ENCODE results near the gene TCF4. TPM values are rescaled to one million over a fixed set of nuclear protein-coding genes. Genes with fewer than 3 reads are reported as not detected.

TCF4 gene
- total and polyA plus RNA-seq, 2 experiments from 2014 or later, result 77.7 to 89.2 TPM

DNA sequence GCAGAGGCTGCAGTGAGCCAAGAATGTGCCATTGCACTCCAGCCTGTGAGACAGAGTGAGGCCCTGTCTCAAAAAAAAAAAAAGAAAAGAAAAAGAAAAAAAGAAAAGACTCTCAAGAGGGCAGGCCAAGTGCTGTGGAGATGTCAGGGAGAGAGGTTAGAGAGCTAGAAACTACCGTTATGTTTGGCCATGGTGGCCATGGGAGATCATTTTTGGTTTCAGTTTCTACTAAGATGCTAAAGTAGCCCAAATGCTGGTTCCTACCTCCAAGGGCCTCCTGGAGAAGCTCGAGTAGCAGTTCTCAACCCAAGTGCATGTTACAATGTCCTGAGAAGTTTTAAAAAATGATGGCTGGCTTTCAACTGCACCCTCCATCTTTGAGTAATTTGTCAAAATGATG, 47.4 kb upstream of the TCF4 start (continued):
- TF ChIP-seq, protein P1, sequence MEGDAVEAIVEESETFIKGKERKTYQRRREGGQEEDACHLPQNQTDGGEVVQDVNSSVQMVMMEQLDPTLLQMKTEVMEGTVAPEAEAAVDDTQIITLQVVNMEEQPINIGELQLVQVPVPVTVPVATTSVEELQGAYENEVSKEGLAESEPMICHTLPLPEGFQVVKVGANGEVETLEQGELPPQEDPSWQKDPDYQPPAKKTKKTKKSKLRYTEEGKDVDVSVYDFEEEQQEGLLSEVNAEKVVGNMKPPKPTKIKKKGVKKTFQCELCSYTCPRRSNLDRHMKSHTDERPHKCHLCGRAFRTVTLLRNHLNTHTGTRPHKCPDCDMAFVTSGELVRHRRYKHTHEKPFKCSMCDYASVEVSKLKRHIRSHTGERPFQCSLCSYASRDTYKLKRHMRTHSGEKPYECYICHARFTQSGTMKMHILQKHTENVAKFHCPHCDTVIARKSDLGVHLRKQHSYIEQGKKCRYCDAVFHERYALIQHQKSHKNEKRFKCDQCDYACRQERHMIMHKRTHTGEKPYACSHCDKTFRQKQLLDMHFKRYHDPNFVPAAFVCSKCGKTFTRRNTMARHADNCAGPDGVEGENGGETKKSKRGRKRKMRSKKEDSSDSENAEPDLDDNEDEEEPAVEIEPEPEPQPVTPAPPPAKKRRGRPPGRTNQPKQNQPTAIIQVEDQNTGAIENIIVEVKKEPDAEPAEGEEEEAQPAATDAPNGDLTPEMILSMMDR (conservative IDR thresholded peaks at IDR 0.05; ENCODE audit: low read depth in 2 of 2), result no peak
- no peak for TF ChIP-seq EZH2phosphoT487 (IDR thresholded peaks at IDR 0.05; ENCODE audit: unreplicated experiment)
- no peak for TF ChIP-seq ZNF331 (CRISPR knock-in tag; IDR thresholded peaks at IDR 0.05; ENCODE audit: low read depth)

DNA sequence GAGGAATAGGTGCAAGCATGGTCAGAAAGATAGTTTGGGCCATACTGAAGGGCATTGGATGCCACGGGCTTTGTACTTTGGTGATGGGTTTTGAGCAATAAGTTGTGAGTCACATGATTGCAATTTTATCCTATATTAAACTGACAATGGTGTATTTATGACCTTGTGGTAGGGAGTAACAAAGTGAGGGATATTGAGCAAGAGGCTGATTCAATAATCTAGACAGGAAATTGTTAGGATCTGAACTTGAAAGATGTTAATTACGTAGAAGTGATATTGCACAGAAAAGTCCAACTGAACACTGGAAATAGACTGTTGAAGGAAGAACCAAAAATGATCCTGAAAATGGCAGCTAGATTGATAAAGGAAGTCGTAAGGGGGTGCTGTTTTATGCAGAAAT, 46.6 kb upstream of the TCF4 start:
- no peak overlapping the region for H3K4me3 Mint-ChIP-seq
- no peak overlapping the region for H3K4me2 ChIP-seq
- no peaks in the 10 kb centered on the region for H3K36me3 ChIP-seq (ENCODE audit: insufficient read depth)
- H2AFZ ChIP-seq, result no peak overlapping the region
- no peaks in the 10 kb centered on the region for H4K20me1 ChIP-seq (replicated peaks; ENCODE audit: insufficient read depth)
- H3K4me1 Mint-ChIP-seq, result peaks cover 8% of the 10 kb centered on the region
- H3K79me2 ChIP-seq (replicated peaks; ENCODE audit: insufficient read depth), result no peaks in the 10 kb centered on the region
- no peak overlapping the region for H3K27ac ChIP-seq (ENCODE audit: low read depth)
- H3F3A ChIP-seq (replicated peaks; ENCODE audit: low read depth), result no peaks in the 10 kb centered on the region
- H3K9me3 Mint-ChIP-seq, result no peaks in the 10 kb centered on the region
- H3K4me3 ChIP-seq, result no peak overlapping the region
- ATAC-seq (no peak), DNase-seq (ENCODE audit: low spot score) (no peak)
- H3K27me3 ChIP-seq (ENCODE audit: insufficient read depth), result no peaks in the 10 kb centered on the region
- no peak overlapping the region for H3K27ac Mint-ChIP-seq
- no peaks in the 10 kb centered on the region for H3K27me3 Mint-ChIP-seq (ENCODE audit: insufficient read depth, low read depth, poor library complexity)
- peaks cover 4% of the 10 kb centered on the region; the same call in 1 of the 2 replicates for H3K4me1 ChIP-seq (ENCODE audit: insufficient read depth)
- no peaks in the 10 kb centered on the region for H3K36me3 Mint-ChIP-seq (ENCODE audit: low read depth)
- H3K9me2 ChIP-seq (ENCODE audit: insufficient read depth), result no peaks in the 10 kb centered on the region
- TF ChIP-seq, protein P2, sequence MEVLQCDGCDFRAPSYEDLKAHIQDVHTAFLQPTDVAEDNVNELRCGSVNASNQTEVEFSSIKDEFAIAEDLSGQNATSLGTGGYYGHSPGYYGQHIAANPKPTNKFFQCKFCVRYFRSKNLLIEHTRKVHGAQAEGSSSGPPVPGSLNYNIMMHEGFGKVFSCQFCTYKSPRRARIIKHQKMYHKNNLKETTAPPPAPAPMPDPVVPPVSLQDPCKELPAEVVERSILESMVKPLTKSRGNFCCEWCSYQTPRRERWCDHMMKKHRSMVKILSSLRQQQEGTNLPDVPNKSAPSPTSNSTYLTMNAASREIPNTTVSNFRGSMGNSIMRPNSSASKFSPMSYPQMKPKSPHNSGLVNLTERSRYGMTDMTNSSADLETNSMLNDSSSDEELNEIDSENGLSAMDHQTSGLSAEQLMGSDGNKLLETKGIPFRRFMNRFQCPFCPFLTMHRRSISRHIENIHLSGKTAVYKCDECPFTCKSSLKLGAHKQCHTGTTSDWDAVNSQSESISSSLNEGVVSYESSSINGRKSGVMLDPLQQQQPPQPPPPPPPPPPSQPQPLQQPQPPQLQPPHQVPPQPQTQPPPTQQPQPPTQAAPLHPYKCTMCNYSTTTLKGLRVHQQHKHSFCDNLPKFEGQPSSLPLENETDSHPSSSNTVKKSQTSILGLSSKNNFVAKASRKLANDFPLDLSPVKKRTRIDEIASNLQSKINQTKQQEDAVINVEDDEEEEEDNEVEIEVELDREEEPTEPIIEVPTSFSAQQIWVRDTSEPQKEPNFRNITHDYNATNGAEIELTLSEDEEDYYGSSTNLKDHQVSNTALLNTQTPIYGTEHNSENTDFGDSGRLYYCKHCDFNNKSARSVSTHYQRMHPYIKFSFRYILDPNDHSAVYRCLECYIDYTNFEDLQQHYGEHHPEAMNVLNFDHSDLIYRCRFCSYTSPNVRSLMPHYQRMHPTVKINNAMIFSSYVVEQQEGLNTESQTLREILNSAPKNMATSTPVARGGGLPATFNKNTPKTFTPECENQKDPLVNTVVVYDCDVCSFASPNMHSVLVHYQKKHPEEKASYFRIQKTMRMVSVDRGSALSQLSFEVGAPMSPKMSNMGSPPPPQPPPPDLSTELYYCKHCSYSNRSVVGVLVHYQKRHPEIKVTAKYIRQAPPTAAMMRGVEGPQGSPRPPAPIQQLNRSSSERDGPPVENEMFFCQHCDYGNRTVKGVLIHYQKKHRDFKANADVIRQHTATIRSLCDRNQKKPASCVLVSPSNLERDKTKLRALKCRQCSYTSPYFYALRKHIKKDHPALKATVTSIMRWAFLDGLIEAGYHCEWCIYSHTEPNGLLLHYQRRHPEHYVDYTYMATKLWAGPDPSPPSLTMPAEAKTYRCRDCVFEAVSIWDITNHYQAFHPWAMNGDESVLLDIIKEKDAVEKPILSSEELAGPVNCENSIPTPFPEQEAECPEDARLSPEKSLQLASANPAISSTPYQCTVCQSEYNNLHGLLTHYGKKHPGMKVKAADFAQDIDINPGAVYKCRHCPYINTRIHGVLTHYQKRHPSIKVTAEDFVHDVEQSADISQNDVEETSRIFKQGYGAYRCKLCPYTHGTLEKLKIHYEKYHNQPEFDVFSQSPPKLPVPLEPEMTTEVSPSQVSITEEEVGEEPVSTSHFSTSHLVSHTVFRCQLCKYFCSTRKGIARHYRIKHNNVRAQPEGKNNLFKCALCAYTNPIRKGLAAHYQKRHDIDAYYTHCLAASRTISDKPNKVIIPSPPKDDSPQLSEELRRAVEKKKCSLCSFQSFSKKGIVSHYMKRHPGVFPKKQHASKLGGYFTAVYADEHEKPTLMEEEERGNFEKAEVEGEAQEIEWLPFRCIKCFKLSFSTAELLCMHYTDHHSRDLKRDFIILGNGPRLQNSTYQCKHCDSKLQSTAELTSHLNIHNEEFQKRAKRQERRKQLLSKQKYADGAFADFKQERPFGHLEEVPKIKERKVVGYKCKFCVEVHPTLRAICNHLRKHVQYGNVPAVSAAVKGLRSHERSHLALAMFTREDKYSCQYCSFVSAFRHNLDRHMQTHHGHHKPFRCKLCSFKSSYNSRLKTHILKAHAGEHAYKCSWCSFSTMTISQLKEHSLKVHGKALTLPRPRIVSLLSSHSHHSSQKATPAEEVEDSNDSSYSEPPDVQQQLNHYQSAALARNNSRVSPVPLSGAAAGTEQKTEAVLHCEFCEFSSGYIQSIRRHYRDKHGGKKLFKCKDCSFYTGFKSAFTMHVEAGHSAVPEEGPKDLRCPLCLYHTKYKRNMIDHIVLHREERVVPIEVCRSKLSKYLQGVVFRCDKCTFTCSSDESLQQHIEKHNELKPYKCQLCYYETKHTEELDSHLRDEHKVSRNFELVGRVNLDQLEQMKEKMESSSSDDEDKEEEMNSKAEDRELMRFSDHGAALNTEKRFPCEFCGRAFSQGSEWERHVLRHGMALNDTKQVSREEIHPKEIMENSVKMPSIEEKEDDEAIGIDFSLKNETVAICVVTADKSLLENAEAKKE (CRISPR knock-in tag; IDR thresholded peaks at IDR 0.05), result no peak
- TF ChIP-seq, protein P3, sequence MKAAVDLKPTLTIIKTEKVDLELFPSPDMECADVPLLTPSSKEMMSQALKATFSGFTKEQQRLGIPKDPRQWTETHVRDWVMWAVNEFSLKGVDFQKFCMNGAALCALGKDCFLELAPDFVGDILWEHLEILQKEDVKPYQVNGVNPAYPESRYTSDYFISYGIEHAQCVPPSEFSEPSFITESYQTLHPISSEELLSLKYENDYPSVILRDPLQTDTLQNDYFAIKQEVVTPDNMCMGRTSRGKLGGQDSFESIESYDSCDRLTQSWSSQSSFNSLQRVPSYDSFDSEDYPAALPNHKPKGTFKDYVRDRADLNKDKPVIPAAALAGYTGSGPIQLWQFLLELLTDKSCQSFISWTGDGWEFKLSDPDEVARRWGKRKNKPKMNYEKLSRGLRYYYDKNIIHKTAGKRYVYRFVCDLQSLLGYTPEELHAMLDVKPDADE (IDR thresholded peaks at IDR 0.05), result no peak
- TF ChIP-seq JUNB (IDR thresholded peaks at IDR 0.05; ENCODE audit: unreplicated experiment) (no peak), ZNF331 (CRISPR knock-in tag; IDR thresholded peaks at IDR 0.05; ENCODE audit: low read depth) (no peak), STAT1 (IDR thresholded peaks at IDR 0.05; ENCODE audit: unreplicated experiment) (no peak), EZH2 (IDR thresholded peaks at IDR 0.05; ENCODE audit: low read depth, unreplicated experiment) (no peak), NANOG (IDR thresholded peaks at IDR 0.05; ENCODE audit: borderline replicate concordance) (no peak), CREB1 (CRISPR knock-in tag; IDR thresholded peaks at IDR 0.05; ENCODE audit: low read depth) (no peak)
- TF ChIP-seq, protein P1 (conservative IDR thresholded peaks at IDR 0.05; ENCODE audit: low read depth in 2 of 2), result no peak

Measured in GM23338 (cell line).